Fibroblast of peridontal ligament (primary cell): ENCODE data around the gene RPL3.
"Not testable (repeated sequence)": the region's sequence is repeated elsewhere in the genome, so short reads cannot be mapped to it uniquely, and the experiment has no call there.

Source experiments
- DNase-seq: peaks from one replicate; pipeline ENCODE4 v3.0.0-alpha.2; 2010; ENCODE audit errors: extremely low read depth

RPL3 gene

GRCh38 chr22:39319284-39320022 is at the start of gene RPL3:
RPL3 (minus strand) TSS chr22:39319623; CDS start chr22:39319597, 26 bp downstream.
- peak; percentile 99 for DNase-seq

DNA sequence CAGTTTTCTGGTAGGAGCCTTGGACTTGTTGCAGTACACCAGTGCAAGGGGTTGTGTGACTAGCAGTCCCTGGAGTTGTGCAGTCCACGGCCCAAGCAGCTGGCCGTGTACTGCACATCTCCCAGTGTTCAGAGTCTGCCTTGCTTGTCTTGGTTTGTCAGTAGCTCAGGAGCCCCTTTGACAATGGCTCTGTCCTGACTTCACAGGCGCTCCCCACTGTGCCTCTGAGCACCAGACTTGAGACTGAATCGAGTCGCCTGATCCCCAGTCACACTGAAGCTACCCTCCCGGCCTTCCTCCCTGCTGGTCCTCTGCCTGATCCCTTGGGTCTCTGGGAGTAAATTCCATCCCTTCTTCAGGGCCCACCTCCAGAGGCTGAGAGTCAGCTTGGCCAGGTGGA is 49.8 kb upstream of the RPL3 start:
- DNase-seq = no peak

- DNase-seq = no peak
Observed at GRCh38 chr22:39368461-39368911, 49.1 kb upstream of the RPL3 start.

DNA sequence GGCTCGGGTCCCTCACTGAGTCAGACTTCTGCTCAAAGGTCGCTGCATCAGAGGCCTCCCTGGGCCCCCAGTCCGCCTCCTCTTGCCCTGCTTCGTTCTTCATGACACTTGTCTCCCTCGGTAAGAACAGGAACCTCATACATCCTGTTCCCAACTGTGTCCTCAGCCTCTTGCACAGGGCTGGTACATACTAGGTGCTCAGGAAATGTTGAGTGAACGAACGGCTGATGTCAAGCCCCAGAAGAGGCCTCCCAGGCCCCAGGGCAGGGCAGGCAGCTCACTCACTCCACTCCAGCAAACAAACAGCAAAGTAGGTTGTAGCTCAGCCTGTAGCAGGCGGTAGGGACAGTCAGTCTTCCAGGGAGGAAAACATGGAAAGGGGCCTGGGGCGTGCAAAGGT is 47.6 kb upstream of the RPL3 start:
- DNase-seq = no peak

GRCh38 chr22:39365492-39365780 is 46.0 kb upstream of the RPL3 start:
- no peak for DNase-seq

DNA sequence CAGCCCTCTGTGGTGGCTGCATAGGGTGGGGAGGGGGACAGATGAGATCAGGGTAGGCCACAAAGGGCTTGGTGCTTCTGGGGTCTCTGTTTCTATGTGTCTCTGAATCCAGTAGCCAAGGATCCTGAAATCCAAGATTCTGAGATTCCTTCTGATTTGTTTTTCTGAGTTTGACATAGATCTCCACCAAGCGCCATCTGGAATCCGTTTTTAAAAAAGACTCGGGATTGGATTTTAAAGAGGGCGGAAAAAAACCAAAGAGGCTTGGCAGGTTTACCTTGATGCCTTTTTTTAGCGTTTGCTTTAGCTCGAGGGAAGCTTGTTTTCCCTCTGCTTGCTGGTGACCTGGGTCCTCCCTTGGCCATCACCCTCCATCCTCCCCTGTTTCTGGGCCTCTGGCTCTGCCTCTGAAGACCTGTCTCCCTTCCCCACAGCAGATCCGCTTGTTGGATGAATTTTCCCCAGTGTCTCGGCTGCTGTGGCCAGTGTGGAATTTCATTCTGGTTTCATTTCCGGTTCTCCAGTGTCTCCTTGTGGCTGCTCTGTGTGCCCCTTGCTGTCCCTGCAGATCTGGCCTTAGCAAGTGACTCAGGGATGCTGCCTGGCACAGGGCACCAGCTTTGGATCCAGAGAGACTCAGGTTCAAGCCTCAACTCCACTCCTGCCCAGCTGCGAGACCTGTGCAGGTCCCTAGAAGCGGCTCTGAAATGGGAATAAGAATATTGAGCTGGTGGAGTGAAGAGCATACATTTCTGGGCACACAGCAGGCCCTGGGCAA is 45.5 kb upstream of the RPL3 start:
- DNase-seq = peak; percentile 34

DNA sequence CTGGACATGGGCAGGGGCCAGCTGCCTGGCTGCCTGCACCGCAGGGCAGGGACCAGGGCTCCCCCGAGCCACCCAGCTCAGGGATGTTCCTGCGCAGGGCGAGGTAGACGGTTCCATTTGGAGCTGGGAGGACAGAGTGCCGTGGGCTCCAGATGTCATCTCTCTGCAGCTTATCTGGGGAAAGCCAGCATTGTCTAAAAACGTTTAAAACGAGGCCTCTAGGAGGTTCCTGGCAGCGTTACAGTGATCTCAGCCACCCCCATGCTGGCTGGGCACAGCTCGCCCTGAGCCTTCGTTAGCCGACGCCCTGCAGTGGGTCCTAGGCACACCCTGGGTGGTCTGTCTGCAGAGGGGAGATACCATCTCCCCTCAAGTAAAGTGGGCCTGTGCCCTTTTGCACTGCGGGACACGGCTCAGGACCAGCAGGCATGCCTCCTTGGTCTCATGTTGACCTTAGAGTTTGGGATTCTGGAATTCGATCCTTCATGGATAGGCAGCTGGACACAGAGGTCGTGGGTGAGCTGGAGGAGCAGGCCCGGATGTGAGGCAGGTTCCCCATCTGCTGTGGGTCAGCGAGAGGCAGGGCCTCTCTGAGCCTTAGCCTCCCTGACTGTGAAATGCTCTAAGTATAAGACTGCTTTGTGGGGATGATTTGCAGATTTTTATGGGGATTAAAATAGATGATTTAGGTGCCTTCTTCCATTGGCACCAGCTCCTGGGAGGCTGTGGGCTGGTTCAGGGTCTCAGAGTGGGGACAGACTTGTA is 44.5 kb upstream of the RPL3 start:
- no peak for DNase-seq

DNA sequence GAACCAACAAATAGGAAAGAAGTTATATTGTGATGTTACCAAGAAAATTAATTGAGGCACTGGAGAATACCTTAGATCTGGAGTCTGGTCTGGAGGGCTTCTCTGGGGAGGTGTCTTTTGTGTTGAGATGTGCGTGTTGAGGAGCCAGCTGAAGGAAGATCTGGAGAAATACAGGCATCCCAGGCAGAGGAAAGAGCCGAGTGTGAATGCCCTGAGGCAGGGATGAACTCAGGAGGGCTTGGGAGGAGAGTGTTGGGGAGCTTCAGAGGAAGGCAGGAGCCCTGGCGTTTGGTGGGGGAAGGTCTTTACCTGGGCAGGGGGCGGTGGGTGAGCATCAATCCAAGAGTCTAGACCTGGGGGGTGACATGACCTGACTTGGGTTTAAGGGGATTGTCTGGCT is 43.5 kb upstream of the RPL3 start:
- DNase-seq = no peak

DNA sequence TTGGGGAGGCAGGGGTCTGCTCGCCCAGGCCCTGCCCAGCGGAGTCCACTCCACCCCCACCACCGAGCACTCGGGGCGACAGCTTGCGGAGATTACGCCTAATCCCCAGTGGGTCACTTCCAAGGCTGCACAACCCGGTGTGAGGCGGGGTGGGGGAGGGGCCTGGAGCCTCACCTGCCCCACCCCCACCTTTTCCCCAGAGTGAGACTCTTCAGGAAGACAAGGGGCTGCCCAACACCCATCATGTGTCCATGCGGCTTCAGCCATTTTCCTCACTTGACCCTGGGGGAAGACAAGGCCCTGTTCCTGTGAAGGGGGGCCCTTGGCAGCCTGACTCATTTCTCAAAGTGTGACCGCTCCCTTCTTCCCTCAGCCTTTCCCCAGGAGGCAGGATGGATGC is 42.8 kb upstream of the RPL3 start:
- DNase-seq = no peak

DNA sequence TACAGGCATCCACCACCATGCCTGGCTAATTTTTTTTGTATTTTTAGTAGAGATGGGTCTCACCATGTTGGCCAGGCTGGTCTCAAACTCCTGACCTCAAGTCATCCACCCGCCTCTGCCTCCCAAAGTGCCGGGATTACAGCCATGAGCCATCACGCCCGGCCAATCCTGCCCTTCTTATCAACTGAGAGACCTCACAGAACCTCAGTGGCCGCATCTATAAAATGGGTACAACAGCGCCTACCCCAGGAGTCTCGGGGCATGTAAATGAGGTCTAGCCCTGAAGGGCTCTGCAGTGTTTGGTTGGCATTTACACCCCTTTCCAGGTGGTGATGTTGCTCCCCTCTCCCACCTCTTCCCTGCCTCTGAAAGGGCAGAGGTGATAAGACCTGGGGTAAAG is 42.1 kb upstream of the RPL3 start:
- DNase-seq = no peak

GRCh38 chr22:39360674-39361413 is 41.4 kb upstream of the RPL3 start:
- no peak for DNase-seq

- no peak for DNase-seq
Observed at GRCh38 chr22:39360242-39360641, 40.8 kb upstream of the RPL3 start.

DNA sequence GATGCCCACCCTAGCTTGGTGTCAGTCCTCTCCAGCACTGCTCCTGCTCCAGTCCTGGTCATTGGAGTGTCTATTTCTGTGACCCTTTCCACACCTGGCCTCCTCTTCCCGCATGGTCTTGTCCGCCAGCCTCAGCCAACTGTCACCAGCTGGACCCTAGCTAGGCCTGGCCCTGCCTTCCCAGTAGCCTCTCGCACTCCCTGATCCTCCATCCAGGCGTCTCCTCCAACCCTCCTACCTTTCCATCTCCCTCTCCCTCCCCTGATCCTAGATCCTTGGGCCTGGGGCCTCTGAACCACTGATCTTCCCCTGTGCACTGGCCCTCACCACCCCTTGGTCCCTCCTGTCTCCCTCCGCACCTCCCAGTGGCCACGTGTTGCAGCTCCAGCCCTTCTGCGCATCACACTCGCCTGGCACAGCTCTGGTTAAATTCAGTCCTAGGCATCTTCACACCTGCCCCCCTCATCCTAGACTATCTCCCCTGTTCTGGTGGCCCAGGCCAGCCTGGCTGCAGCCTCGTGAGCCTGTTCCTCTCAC is 40.3 kb upstream of the RPL3 start:
- no peak for DNase-seq

GRCh38 chr22:39358197-39358596 is 38.8 kb upstream of the RPL3 start:
- DNase-seq = not testable (repeated sequence)

- DNase-seq = not testable (repeated sequence)
Observed at GRCh38 chr22:39357110-39358108, 38.0 kb upstream of the RPL3 start.

DNA sequence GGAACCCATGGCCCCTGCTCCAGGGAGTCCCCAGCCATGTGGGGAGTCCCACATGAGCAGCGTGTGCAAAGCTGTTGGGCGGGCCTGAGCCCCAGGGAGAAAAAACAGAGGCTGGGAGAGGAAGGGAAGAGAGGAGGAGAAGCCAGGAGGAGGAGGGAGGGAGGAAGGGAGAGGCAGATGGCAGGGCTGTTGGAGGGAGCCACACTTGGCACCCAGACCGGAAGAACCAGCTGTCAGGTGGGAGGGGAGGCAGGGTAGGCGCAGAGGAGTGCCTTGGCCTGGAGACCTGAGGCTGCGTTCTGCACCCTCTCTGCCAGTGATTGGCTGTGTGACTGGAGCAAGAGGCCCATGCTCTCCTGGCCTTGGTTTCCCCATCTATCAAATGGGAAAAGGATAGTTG is 37.0 kb upstream of the RPL3 start:
- DNase-seq = no peak

DNA sequence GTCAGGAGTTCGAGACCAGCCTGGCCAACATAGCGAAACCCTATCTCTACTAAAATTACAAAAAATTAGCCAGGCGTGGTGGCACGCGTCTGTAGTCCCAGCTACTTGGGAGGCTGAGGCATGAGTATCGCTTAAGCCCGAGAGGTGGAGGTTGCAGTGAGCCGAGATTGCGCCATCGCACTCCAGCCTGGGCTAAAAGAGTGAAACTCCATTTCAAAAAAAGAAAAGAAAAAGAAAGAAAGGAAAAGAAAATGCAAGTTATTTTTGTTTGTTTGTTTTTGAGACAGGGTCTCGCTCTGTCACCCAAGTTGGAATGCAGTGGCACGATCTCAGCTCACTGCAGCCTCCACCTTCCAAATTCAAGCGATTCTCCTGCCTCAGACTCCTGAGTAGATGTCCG is 36.4 kb upstream of the RPL3 start:
- not testable (repeated sequence) for DNase-seq

DNA sequence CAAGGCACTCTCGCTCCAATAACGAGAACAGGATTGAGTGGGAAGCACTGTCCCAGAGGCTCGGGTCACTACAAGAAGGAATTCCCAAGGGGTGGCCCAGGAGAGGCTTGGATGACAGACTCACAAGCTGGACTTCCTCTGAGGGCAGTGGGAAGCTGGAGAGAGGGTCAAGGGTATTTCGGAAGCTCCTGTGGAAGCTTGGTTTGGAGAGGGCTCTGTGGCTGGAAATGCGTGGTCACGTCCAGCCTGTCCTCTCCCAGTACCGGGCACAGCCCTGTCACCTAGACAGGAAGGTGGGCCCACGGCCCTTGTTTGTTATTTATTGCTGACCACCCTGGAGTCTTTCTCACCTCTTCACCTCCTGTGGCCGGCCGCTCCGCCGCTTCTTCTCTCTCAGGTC is 35.7 kb upstream of the RPL3 start:
- DNase-seq = no peak

GRCh38 chr22:39353346-39353745 is 33.9 kb upstream of the RPL3 start:
- no peak for DNase-seq

- DNase-seq = no peak
Observed at GRCh38 chr22:39352306-39352891, 33.0 kb upstream of the RPL3 start.
